ENCODE data around the gene KCNJ10.

The KCNJ10 gene

GRCh38 chr1:160101717-160102522 is 32.0 kb upstream of the KCNJ10 start:
- H3K27me3 ChIP-seq, result no peaks in the 10 kb centered on the region
- H3K4me1 ChIP-seq, result peaks cover 0 to 54% (median 50%) of the 10 kb centered on the region in 4 donors
- H3K4me3 ChIP-seq, result no peak overlapping the region
- DNase-seq, result no peak
- no peaks in the 10 kb centered on the region for H3K9me3 ChIP-seq
- TF ChIP-seq CTCF (IDR thresholded peaks at IDR 0.05), result no peak
- intact Hi-C loops (cut with DNase I; ENCODE audit: low total_unique reads), result loop anchor here (5.0 to 10.0 kb wide), 2 partner anchors 115 to 153 kb away; no protein-coding TSS in a partner anchor
- H3K36me3 ChIP-seq, result no peaks in the 10 kb centered on the region
- peak overlapping the region; percentile 96 to 99 for H3K27ac ChIP-seq

- peak; percentile 97 to 98 for TF ChIP-seq CTCF (IDR thresholded peaks at IDR 0.05)
- intact Hi-C loops (cut with DNase I; ENCODE audit: low total_unique reads), result loop anchor here (5.0 to 10.0 kb wide), 2 partner anchors 116 to 154 kb away; no protein-coding TSS in a partner anchor
- Histone ChIP-seq H3K9me3 (no peaks in the 10 kb centered on the region), H3K36me3 (no peaks in the 10 kb centered on the region), H3K27me3 (no peaks in the 10 kb centered on the region), H3K4me1 (peaks cover 0 to 61% (median 58%) of the 10 kb centered on the region in 4 donors), H3K27ac (peak overlapping the region; percentile 96 to 99), H3K4me3 (no peak overlapping the region)
- DNase-seq, result peak; percentile 73 to 92
Observed at GRCh38 chr1:160101037-160101716, 31.2 kb upstream of the KCNJ10 start.

GRCh38 chr1:160099716-160100375 is 29.9 kb upstream of the KCNJ10 start:
- Histone ChIP-seq H3K36me3 (peaks cover 2 to 7% (median 4%) of the 10 kb centered on the region in 3 donors), H3K4me3 (no peak overlapping the region), H3K4me1 (peaks cover 0 to 74% (median 68%) of the 10 kb centered on the region in 4 donors), H3K9me3 (no peaks in the 10 kb centered on the region), H3K27me3 (no peaks in the 10 kb centered on the region), H3K27ac (peak overlapping the region; percentile 96 to 99)
- no peak for DNase-seq
- intact Hi-C loops (cut with DNase I; ENCODE audit: low total_unique reads), result loop anchor here (5.0 to 10.0 kb wide), 2 partner anchors 117 to 155 kb away; no protein-coding TSS in a partner anchor
- no peak for TF ChIP-seq CTCF (IDR thresholded peaks at IDR 0.05)

GRCh38 chr1:160098852-160099561 is 29.0 kb upstream of the KCNJ10 start:
- intact Hi-C loops (cut with DNase I; ENCODE audit: low total_unique reads), result loop anchor here (1.0 kb wide), 1 partner anchor 13 kb away; no protein-coding TSS in a partner anchor
- H3K27ac ChIP-seq, result peak overlapping the region; percentile 96 to 99
- no peaks in the 10 kb centered on the region for H3K27me3 ChIP-seq
- DNase-seq, result peak; percentile 96 to 99
- H3K9me3 ChIP-seq, result no peaks in the 10 kb centered on the region
- peak overlapping the region; percentile 96 for H3K4me3 ChIP-seq
- peak in 1 of 2 experiments; percentile 13 for TF ChIP-seq CTCF (IDR thresholded peaks at IDR 0.05)
- peaks cover 10 to 15% (median 10%) of the 10 kb centered on the region in 3 donors for H3K36me3 ChIP-seq
- peaks cover 0 to 75% (median 64%) of the 10 kb centered on the region in 4 donors for H3K4me1 ChIP-seq

Measured in tibial artery (tissue), 4 donors.